GOT3 (cell line): ENCODE measurements around the gene GBGT1.

Experiments used
- DNase-seq: peaks from one replicate; lab custom pipeline; 2025; ENCODE audit warnings: mixed read lengths; lab: John Stamatoyannopoulos, UW

The GBGT1 gene

GRCh38 chr9:133162861-133163503, 732 bp downstream of the GBGT1 start:
- no peak for DNase-seq

DNA sequence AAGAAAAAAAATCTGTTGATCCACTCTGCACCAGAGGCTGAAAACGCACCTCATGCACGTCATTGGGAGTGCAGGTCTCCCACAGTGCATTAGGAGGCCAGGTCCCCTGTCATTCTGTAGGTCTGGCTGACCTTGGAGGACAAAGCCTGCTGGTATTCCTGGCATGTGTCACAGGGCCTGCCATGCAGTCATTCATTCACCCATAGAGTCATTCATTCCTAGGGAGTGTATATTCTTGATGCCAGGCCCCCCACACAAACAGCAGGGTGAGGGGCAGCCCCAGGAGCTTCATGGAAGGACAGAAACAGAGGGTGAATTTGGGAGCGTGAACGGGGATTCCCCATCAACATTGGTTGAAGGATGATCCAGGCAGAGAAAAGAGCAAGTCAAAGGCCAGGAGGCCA, 2.2 kb downstream of the GBGT1 start:
- no peak for DNase-seq

GRCh38 chr9:133160742-133161546, 2.8 kb downstream of the GBGT1 start:
- no peak for DNase-seq

DNA sequence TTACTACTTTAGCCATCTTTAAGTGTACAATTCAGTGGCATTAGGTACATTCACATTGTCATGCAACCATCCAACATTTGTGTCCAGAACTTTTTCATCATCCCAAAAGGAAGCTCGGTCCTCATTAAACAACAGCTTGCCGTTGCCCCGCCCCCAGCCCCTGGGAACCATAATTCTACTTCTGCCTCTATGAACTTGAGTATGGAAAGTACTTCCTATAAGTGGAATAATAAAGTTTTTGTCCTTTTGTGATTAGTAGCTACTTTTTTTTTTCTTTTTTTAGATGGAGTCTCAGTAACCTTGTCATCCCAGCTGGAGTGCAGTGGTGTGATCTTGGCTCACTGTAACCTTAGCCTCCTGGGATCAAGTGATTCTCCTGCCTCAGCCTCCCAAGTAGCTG, 5.0 kb downstream of the GBGT1 start:
- no peak for DNase-seq

DNA sequence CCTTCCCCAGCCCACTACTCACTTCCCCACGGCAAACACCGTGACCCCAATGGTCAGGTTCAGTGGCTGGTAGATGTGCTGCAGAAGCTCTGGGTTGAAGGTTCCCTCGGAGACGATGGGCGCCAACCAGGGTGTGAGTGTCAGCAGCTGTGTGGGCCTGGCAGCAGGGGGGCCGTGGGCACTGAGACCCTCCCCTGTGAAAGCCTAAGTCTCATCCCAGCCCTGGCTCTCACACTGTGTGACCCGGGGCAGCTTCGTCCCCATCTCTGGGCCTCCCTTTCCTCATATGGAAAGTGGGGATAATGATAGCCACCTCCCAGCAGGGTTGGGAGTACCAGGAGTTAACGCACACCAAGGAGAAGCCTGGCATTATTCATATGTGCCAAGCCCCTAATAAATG, 8.6 kb downstream of the GBGT1 start:
- no peak for DNase-seq

DNA sequence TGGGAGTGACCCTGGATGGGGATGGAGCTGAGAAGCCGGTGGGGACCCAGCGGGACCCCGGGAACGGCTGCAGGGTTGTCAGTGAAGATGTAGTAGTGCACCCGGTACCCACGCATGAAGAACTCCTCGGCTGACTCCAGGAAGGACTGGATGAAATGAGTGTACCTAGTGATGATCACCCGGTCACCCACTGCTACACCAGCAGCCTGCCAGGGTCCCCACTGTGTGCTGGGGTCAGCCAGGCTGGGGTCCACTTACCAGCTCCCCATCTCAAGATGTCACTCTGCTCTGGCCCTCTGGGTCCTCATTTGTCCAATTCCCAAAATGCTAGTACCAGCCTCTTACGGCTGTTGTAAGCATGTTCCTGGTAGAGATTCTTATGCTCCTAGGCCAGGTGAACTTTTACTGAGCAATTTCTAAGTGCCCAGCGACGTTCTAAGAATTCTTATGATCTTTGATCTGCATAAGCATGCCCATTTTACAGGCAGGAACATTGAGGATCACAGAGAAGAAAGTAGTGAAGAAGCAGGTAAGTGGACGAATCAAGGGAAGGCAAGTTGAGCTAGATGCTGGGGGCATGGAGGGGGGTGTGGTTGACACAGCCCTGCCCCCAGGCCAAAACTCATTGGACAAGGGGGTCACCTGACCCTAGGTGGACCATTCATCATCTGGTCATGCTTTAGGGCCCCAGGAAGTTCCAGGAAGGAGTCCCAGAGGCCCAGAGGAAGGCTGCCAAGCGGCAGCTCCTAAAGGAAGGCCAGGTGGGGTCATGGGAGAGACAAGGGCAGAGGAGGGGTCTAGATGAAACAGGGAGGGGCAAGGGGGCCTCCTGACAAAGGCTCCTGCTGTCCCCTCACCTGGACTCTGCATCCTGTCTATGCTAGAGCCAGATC, 9.4 kb downstream of the GBGT1 start:
- DNase-seq, result no peak

DNA sequence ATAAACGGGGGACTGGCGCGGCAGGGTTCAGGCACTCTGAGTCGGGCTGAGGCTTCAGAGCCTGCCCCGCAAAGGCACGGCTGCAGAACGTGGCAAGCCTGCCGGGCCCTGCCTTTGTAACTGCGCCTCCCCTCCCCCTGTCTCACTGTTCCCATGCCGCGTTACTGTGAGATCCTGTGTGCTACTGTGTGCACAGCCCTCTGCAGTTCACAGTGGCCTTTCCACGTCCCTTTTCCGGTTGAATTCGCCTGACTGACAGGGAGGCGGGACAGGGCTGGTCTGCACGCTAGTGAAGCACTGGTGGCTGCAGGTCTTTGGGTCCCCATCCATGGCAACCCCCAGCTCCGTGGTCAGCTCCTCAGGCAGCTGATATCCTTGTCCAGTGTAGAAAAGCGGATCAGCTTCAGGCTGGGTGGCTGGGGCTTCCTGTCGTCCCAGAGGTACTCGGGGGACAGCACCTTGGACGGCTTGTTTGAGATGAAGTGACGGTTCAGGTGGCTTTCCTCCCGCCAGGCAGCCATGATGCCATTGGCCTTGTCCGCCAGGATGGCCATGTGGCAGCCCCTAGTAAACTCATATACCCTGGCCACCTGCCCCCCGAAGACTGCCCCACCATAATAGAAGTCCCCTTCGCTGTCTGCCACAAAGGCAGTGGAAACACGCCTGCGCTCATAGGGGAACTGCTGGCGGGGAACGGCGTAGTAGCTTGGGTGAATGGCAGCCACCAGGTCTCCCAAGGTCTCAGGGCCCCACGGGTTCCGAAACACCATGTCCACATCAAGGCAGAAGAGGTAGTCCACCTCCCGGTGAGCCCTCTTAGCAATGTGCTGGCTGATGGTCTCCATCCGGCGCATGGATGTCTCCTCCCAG, 10.3 kb downstream of the GBGT1 start:
- no peak for DNase-seq

- DNase-seq, result no peak
Measured at GRCh38 chr9:133151601-133152525, 11.9 kb downstream of the GBGT1 start.

DNA sequence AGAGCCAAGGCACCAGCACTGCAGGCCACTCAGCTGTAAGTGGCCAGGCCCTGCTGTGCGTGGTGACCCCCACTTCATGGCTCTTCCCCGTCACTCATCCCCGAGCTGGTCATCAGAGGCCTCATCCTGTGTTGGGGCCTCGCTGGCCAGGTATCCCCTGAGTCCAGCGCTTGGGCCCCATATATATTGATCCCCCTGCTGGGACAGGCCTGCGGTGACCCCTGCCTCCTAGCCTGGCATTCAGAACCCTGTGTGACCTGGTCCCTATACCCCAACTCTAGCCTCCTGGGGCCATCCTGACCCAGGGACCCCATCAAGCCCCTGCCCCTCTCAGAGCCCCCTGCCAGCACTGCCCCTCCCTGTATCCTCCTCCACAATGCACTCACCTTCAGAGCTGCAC, 12.7 kb downstream of the GBGT1 start:
- no peak for DNase-seq

DNA sequence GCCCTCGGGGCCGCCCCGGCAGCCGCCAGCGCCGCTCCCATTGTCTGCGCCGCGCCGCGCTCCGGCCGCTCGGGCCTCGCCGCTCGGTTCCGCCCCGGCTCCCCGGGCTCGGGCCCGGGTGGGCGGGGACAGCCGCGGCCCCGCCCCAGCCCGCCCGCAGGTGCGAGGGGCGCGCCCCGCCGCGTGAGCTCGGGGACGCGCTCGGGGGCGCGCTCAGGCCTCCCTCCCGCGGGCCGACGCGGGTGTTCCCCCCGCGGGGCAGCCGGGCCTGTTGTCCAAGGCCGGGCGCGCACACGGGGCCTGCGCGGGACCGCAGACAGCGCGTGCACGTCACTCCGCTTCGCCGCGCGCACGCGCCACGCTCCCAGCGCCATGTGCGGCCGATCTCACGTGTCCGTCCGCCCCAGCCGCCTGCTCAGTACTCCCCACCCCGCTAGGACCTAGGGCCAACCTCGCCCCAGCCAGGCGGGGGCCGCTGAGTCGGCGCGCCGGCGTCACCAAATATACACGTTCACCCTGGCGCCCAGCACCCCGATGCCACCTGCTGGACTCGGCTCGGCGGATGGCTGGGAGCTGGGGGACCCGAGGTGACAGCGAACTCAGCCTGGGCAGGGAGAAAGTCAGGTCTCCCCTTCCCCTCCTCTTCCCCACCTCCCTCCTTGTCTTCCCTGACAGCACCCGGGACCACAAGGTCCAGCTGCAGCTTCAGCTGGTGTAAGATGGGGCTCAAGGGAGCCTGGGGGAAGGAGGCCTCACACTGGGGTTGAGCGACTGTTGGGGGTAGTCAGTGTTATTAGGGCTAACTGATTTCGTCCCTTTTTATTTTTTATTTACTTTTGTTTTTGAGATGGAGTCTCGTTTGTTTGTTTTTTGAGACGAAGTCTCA, 14.3 kb downstream of the GBGT1 start:
- peak; percentile 63 for DNase-seq

DNA sequence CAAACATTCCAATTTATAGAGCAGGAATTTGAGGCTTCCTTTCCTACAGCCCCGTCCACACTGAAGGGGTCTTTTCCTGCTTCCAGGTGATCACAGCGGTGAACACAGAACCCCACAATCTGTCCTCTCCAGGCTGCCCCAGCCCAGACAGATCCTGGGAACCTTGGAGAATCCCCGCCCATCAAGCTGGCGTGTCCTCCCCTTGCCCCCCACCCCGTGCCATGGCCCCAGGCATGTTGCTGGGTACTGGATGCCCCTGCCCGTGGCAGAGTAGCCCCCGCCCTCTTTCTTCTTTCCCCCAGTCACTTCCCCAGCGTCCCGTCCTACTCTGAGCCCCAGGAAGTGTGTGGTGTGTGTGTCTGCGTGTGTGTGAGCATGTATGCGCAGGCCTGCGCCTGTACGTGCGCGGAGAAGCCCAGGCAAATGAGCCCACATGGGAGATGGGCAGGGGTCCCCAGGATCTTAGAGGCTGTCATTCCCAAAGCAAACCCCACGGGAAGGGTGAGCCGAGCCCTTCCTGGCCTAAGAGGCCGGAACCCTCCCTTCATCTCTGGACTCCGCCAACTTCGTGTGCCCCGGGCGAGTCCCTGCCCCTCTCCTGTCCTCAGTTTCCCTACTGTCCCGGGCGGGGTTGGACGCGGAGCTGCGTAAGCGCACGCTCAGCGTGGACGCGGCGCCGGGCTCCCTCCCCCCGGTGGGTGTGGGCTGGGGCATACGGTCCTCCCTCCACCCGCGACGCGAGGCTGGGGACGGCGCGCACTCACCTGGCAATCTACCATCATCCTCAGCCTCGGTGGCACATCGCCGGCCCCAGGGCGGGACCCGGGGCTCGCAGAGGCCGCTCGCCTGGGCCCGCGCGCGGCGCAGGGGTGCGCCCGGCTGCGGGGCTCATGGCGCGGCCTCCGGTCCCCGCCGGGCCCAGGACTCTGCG, 15.2 kb downstream of the GBGT1 start:
- no peak for DNase-seq

GRCh38 chr9:133147412-133148198, 16.1 kb downstream of the GBGT1 start:
- DNase-seq, result no peak

GRCh38 chr9:133146746-133147411, 16.8 kb downstream of the GBGT1 start:
- no peak for DNase-seq

DNA sequence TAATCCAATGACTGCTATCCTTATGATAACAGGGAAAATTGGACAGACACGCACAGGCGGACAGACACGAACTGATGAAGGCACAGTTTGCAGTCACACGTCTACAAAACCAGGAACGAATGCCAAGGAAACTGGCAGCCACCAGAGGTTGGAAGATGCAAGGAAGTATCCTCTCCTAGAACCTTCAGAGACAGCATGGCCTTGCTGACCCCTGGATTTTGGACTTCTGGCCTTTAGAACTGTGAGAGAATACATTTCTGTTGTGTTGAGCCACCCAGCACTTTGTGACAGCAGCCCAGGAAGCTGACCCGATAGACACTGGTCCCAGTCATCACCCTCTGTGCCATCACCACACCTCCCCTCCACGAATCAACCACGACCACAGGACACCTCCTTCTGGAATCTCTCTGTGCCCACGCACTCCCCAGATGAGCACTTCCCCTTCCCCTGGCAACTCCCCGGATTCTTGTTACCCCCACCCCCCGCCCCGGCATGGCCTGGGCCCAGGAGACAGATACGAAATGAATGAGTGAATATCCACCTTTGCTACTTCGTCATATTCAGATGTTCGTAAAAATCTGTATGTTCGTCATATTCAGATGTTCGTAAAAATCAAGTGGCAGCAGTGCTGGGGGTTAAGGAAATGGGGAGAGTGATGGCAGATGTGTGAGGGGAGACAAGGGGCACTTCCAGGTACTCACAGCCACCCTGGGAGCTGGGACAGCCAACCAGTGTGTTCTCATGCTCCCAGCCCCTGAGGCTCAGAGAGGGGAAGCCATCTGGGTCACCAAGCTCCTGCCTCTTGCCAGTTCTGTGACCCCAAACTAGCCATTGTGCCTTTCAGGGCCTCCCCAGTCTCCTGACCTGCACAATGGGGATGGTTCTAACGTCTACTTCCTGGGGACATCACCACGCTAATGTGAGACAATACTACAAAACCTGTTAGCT, 18.5 kb downstream of the GBGT1 start:
- no peak for DNase-seq

- DNase-seq, result no peak
Measured at GRCh38 chr9:133144142-133144903, 19.4 kb downstream of the GBGT1 start.
